ENCODE data around the gene TMEM238L. TPM values are rescaled to one million over a fixed set of nuclear protein-coding genes. Genes with fewer than 3 reads are reported as not detected.

TMEM238L gene
- total and polyA plus RNA-seq, 2 donors (not counting 3 experiments of a cell fraction or from before 2014, with no cell fraction given): not detected

- Histone ChIP-seq H2AFZ (ENCODE audit: low read depth, low read length) (no peak overlapping the region), H3K9me3 (replicated peaks; ENCODE audit: control insufficient read depth, insufficient read depth, low read length) (no peaks in the 10 kb centered on the region), H3K9me1 (replicated peaks; ENCODE audit: control insufficient read depth, extremely low read depth, insufficient read depth, low read length) (no peaks in the 10 kb centered on the region), H3K79me2 (ENCODE audit: control insufficient read depth, insufficient read depth, low read length) (no peaks in the 10 kb centered on the region), H3K27me3 (ENCODE audit: control insufficient read depth in 2 of 2, insufficient read depth in 2 of 2, low read length in 2 of 2) (no peaks in the 10 kb centered on the region), H3K4me2 (ENCODE audit: insufficient read depth, low read length) (no peak overlapping the region), H3K4me3 (replicated peaks in 1 of 3; ENCODE audit: insufficient read depth in 1 of 3, low read depth in 1 of 3, low read length in 3 of 3) (no peak overlapping the region), H3K27ac (ENCODE audit: insufficient read depth, low read depth, low read length) (no peak overlapping the region), H3K9ac (replicated peaks; ENCODE audit: extremely low read depth, insufficient read depth, low read length) (no peak overlapping the region), H3K36me3 (ENCODE audit: control insufficient read depth in 2 of 2, extremely low read depth in 1 of 2, insufficient read depth in 2 of 2, low read length in 2 of 2) (no peaks in the 10 kb centered on the region), H4K20me1 (replicated peaks; ENCODE audit: control insufficient read depth, extremely low read depth, insufficient read depth, low read length) (no peaks in the 10 kb centered on the region), H3K4me1 (ENCODE audit: control insufficient read depth, extremely low read depth, insufficient read depth, low read length) (no peaks in the 10 kb centered on the region)
- BruUV-seq (replicated peaks): no TSS peak
- FAIRE-seq (no peak), DNase-seq (ENCODE audit: low read depth, low spot score) (no peak)
- ChIA-PET POLR2A (no interaction called here), CTCF (no interaction called here)
- TF ChIP-seq MYC (IDR thresholded peaks at IDR 0.05; ENCODE audit: low read depth, low read length) (no peak), POLR2A (IDR thresholded peaks at IDR 0.05; ENCODE audit: low read depth, low read length) (no peak), POLR2AphosphoS5 (IDR thresholded peaks at IDR 0.05; ENCODE audit: insufficient read depth, low read depth, low read length) (no peak), JUN (IDR thresholded peaks at IDR 0.05; ENCODE audit: borderline replicate concordance, insufficient read depth, insufficient read length, low read depth) (no peak), GATA2 (IDR thresholded peaks at IDR 0.05; ENCODE audit: insufficient read depth, insufficient read length, low read depth, low read length) (no peak), EZH2 (IDR thresholded peaks at IDR 0.05; ENCODE audit: borderline replicate concordance, low read depth, low read length, severe bottlenecking) (no peak), FOS (IDR thresholded peaks at IDR 0.05; ENCODE audit: borderline replicate concordance, insufficient read depth, low read length) (no peak)
- TF ChIP-seq, protein P1, sequence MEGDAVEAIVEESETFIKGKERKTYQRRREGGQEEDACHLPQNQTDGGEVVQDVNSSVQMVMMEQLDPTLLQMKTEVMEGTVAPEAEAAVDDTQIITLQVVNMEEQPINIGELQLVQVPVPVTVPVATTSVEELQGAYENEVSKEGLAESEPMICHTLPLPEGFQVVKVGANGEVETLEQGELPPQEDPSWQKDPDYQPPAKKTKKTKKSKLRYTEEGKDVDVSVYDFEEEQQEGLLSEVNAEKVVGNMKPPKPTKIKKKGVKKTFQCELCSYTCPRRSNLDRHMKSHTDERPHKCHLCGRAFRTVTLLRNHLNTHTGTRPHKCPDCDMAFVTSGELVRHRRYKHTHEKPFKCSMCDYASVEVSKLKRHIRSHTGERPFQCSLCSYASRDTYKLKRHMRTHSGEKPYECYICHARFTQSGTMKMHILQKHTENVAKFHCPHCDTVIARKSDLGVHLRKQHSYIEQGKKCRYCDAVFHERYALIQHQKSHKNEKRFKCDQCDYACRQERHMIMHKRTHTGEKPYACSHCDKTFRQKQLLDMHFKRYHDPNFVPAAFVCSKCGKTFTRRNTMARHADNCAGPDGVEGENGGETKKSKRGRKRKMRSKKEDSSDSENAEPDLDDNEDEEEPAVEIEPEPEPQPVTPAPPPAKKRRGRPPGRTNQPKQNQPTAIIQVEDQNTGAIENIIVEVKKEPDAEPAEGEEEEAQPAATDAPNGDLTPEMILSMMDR (IDR thresholded peaks at IDR 0.05; ENCODE audit: extremely low read depth in 1 of 2, insufficient read depth in 1 of 2, low read depth in 1 of 2, low read length in 2 of 2): no peak
- TF ChIP-seq, protein P2, sequence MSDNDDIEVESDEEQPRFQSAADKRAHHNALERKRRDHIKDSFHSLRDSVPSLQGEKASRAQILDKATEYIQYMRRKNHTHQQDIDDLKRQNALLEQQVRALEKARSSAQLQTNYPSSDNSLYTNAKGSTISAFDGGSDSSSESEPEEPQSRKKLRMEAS (IDR thresholded peaks at IDR 0.05; ENCODE audit: insufficient read depth, insufficient read length): no peak
- dilution Hi-C loops (cut with MboI; ENCODE audit: extremely low pct_ligation_motif_present, low sequenced_read_pairs) (no loop called here), intact Hi-C loops (cut with micrococcal nuclease) (no loop called here)
Observed at GRCh38 chr17:10771148-10771547, 32.8 kb downstream of the TMEM238L start.

Data from endothelial cell of umbilical vein (primary cell).